Activated CD8-positive, alpha-beta T cell treated with anti-CD3 and anti-CD28 coated beads for 36 hours (primary cell): Measurements from ENCODE around the gene LORICRIN. TPM values are rescaled to one million over a fixed set of nuclear protein-coding genes. Genes with fewer than 3 reads are reported as not detected.
A peak's percentile ranks its signal among the peaks of the same experiment; 100 is the strongest.

Source experiments
- ATAC-seq: fragments of 200-7000 bp; cut with Tn5 transposase; one replicate; pipeline ENCODE4 v1.10.0; 2021; ENCODE audit warnings: mild to moderate bottlenecking, moderate library complexity
- CTCF ChIA-PET: fragments of 350-600 bp; sonication (Branson Sonifier 250); formaldehyde crosslinking; loops from one replicate; lab custom pipeline; 2021; ENCODE audit warnings: antibody characterized with exemption; lab: Charles Lee
- POLR2A ChIA-PET: fragments of 350-600 bp; sonication (Branson Sonifier 250); formaldehyde crosslinking; loops from one replicate; lab custom pipeline; 2021; ENCODE audit warnings: antibody characterized with exemption; lab: Charles Lee
- DNase-seq: peaks from one replicate; pipeline ENCODE4 v3.0.0-alpha.2; 2020
- H3K27ac Mint-ChIP-seq: one replicate; pipeline ENCODE4 v1.8.0; 2021; ENCODE audit warnings: mild to moderate bottlenecking, mixed read lengths
- H3K27me3 Mint-ChIP-seq: one replicate; pipeline ENCODE4 v1.8.0; 2021; ENCODE audit warnings: mixed read lengths
- H3K36me3 Mint-ChIP-seq: one replicate; pipeline ENCODE4 v1.8.0; 2021; ENCODE audit warnings: low read depth, mixed read lengths
- H3K4me1 Mint-ChIP-seq: one replicate; pipeline ENCODE4 v1.8.0; 2021; ENCODE audit warnings: low read depth, mixed read lengths
- H3K4me3 Mint-ChIP-seq: one replicate; pipeline ENCODE4 v1.8.0; 2021; ENCODE audit warnings: mild to moderate bottlenecking, moderate library complexity, mixed read lengths
- H3K9me3 Mint-ChIP-seq: one replicate; pipeline ENCODE4 v1.8.0; 2021; ENCODE audit warnings: mixed read lengths
- intact Hi-C: fragments of 100-400 bp; cut with micrococcal nuclease; formaldehyde crosslinking; loops from one replicate; pipeline ENCODE4 v1.10.0; 2022
- total RNA-seq, 2 experiments: library from RNA; stranded (reverse); gene quantifications; one replicate each; pipeline ENCODE4 v1.2.3, GENCODE V29; 2021
- TF ChIP-seq, protein P1 (sequence below): fragments of 200-600 bp; IDR thresholded peaks from one replicate; pipeline ENCODE4 v1.8.0; 2022; ENCODE audit warnings: antibody characterized with exemption, mild to moderate bottlenecking

Gene LORICRIN
- total RNA-seq, 2 experiments from 2014 or later = not detected

DNA sequence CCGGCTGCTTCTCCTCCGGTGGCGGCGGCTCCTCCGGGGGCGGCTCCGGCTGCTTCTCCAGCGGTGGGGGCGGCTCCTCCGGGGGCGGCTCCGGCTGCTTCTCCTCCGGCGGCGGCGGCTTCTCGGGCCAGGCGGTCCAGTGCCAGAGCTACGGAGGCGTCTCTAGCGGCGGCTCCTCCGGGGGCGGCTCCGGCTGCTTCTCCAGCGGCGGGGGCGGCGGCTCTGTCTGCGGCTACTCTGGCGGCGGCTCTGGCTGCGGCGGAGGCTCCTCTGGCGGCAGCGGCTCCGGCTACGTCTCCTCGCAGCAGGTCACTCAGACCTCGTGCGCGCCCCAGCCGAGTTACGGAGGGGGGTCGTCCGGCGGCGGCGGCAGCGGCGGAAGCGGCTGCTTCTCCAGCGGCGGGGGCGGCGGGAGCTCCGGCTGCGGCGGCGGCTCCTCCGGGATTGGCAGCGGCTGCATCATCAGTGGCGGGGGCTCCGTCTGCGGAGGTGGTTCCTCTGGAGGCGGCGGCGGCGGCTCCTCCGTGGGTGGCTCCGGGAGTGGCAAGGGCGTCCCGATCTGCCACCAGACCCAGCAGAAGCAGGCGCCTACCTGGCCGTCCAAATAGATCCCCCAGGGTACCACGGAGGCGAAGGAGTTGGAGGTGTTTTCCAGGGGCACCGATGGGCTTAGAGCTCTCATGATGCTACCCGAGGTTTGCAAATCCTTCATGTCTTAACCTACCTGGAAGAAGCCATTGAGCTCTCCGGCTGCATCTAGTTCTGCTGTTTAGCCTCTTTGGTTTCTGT is 2.0 kb downstream of the LORICRIN start:
- CTCF ChIA-PET = interaction anchor here (1.2 kb wide), 1 partner anchor 13 kb away, joined by 6 read pairs; no protein-coding TSS in a partner anchor
- Mint-ChIP-seq H3K4me3 (peak overlapping the region; percentile 46), H3K36me3 (no peaks in the 10 kb centered on the region), H3K27me3 (peaks cover 52% of the 10 kb centered on the region), H3K9me3 (no peaks in the 10 kb centered on the region), H3K27ac (no peak overlapping the region), H3K4me1 (peaks cover 22% of the 10 kb centered on the region)
- DNase-seq (peak; percentile 17), ATAC-seq (no peak)
- TF ChIP-seq, protein P1, sequence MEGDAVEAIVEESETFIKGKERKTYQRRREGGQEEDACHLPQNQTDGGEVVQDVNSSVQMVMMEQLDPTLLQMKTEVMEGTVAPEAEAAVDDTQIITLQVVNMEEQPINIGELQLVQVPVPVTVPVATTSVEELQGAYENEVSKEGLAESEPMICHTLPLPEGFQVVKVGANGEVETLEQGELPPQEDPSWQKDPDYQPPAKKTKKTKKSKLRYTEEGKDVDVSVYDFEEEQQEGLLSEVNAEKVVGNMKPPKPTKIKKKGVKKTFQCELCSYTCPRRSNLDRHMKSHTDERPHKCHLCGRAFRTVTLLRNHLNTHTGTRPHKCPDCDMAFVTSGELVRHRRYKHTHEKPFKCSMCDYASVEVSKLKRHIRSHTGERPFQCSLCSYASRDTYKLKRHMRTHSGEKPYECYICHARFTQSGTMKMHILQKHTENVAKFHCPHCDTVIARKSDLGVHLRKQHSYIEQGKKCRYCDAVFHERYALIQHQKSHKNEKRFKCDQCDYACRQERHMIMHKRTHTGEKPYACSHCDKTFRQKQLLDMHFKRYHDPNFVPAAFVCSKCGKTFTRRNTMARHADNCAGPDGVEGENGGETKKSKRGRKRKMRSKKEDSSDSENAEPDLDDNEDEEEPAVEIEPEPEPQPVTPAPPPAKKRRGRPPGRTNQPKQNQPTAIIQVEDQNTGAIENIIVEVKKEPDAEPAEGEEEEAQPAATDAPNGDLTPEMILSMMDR = no peak
- POLR2A ChIA-PET = no interaction called here
- intact Hi-C loops = no loop called here

DNA sequence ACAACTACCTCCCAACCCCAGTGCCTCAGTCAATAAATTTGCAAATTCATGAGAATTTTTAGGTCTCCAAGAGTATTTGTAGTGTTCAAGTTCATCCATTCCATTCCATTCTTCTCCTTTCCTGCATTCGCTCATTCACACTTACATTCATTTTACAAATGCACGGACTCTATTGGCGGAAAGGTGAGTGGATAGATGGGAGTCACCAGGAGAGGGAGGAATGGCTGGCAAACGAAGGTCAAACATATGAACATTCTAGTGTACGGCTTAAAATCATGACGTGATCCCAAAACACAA is 2.5 kb downstream of the LORICRIN start:
- TF ChIP-seq, protein P1 = no peak
- POLR2A ChIA-PET = no interaction called here
- no peak for ATAC-seq
- intact Hi-C loops = no loop called here
- Mint-ChIP-seq H3K27ac (no peak overlapping the region), H3K9me3 (no peaks in the 10 kb centered on the region), H3K27me3 (peaks cover 57% of the 10 kb centered on the region), H3K4me3 (peak overlapping the region; percentile 46), H3K36me3 (no peaks in the 10 kb centered on the region), H3K4me1 (peaks cover 22% of the 10 kb centered on the region)
- no peak for DNase-seq
- CTCF ChIA-PET = interaction anchor here (1.1 to 1.2 kb wide), 2 partner anchors 9 to 13 kb away, joined by 4 to 6 read pairs; no protein-coding TSS in a partner anchor

DNA sequence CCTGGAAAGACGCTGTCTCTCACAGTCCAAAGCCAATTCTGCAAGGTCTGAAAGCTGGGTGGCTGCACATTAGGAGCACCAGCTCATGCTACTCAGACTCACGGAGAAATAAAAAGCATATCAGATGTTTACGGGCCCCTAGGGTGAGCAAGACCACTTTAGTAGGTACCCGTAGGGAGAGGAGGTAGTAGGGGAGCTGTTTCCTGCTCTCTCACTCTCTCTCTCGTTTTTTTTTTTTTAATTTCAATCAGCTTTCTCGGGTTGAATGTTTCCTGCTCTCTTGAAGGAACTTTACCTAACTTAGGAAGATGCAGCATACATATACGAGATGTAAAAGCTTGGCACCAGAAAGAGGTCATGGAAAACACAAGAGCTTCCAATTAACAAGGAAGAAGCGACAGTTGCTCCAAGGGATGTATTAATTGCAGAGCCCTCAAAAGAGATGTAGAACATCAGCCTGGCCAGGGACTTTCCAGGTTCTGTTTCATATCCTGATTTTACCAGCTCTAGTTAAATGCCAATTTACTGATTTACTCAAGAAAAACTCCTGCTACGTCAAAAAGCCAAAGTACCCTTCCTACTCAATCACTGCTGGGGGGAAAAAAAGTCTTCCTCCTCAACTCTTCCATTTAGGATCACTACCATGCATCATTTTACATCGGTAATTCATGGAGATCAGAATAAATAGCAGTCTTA is 3.1 kb downstream of the LORICRIN start:
- intact Hi-C loops = no loop called here
- H3K27ac Mint-ChIP-seq = no peak overlapping the region
- no peak for ATAC-seq

DNA sequence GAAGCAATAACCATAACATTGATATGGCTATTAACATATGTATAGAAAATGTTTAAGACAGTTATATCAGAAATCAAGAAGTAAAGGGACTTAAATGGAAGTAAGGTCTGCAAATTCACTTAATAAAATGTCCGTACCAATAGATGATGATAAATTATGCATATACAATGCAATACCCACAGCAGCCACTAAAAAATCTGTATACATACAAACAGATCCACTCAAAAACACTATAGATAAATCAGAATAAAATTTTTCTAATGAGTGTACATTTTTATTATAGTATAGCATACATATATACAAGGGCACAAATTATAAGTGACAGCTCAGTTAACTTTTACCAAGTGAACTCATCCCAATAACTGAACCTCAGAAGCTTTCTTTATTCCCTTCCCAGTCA is 6.0 kb downstream of the LORICRIN start:
- CTCF ChIA-PET = interaction anchor here (1.1 kb wide), 1 partner anchor 10 kb away, joined by 3 read pairs; no protein-coding TSS in a partner anchor
- TF ChIP-seq, protein P1 = peak; percentile 20
- DNase-seq (no peak), ATAC-seq (no peak)
- no peaks in the 10 kb centered on the region for H3K9me3 Mint-ChIP-seq
- peaks cover 20% of the 10 kb centered on the region for H3K4me1 Mint-ChIP-seq
- no peaks in the 10 kb centered on the region for H3K36me3 Mint-ChIP-seq
- no peak overlapping the region for H3K4me3 Mint-ChIP-seq
- POLR2A ChIA-PET = no interaction called here
- H3K27me3 Mint-ChIP-seq = peaks cover 70% of the 10 kb centered on the region
- intact Hi-C loops = no loop called here
- no peak overlapping the region for H3K27ac Mint-ChIP-seq

More for the DNA sequence above, 3.1 kb downstream of the LORICRIN start:
- H3K9me3 Mint-ChIP-seq = no peaks in the 10 kb centered on the region
- ChIA-PET POLR2A (no interaction called here), CTCF (interaction anchor here (1.1 to 1.4 kb wide), 4 partner anchors 9 to 90 kb away, joined by 3 to 6 read pairs (median 4); no protein-coding TSS in a partner anchor)
- TF ChIP-seq, protein P1 = no peak
- H3K4me1 Mint-ChIP-seq = peaks cover 22% of the 10 kb centered on the region
- no peak overlapping the region for H3K4me3 Mint-ChIP-seq
- no peak for DNase-seq
- peaks cover 61% of the 10 kb centered on the region for H3K27me3 Mint-ChIP-seq
- H3K36me3 Mint-ChIP-seq = no peaks in the 10 kb centered on the region

DNA sequence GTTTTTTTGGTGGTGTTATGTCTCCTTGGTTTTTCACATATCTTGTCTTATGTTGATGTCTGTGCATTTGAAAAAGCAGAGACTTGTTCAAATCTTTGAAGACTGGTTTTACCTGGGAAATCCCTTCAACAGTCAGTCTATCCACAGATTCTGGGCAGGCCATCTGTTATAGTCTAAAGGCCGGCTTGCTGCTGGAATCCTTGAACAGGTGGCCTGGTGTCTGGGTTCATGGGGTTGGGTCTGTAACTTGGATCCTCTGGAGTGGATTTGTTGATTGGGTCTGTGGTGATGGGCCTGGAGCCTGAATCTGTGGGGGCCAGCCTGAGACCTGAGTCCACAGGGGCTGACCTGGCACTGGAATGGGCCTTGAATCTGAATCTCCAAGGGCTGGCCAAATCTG is 12.2 kb downstream of the LORICRIN start:
- H3K4me1 Mint-ChIP-seq = no peaks in the 10 kb centered on the region
- ATAC-seq (no peak), DNase-seq (no peak)
- H3K27me3 Mint-ChIP-seq = peaks cover 40% of the 10 kb centered on the region
- H3K4me3 Mint-ChIP-seq = no peak overlapping the region
- CTCF ChIA-PET = interaction anchor here (0.8 kb wide), 1 partner anchor 9 kb away, joined by 4 read pairs; no protein-coding TSS in a partner anchor
- no peaks in the 10 kb centered on the region for H3K9me3 Mint-ChIP-seq
- no peaks in the 10 kb centered on the region for H3K36me3 Mint-ChIP-seq
- intact Hi-C loops = no loop called here
- H3K27ac Mint-ChIP-seq = no peak overlapping the region
- POLR2A ChIA-PET = no interaction called here
- TF ChIP-seq, protein P1 = no peak
